SK-N-SH (cell line): ENCODE results near the gene GMEB1. TPM values are rescaled to one million over a fixed set of nuclear protein-coding genes. Genes with fewer than 3 reads are reported as not detected.
A peak's percentile ranks its signal among the peaks of the same experiment; 100 is the strongest.

Experiments
- CTCF ChIA-PET: fragments of 300-600, 350-600 bp; formaldehyde crosslinking; extraction: SDS; loops from one replicate; lab custom pipeline; 2021; lab: Yijun Ruan, JAX
- POLR2A ChIA-PET: fragments of 350-600 bp; sonication (Branson Sonifier 250); formaldehyde crosslinking; extraction: SDS; loops from one replicate; lab custom pipeline; 2020; ENCODE audit warnings: antibody characterized with exemption, inconsistent platforms; lab: Yijun Ruan, JAX
- DNase-seq: peaks from one replicate; pipeline ENCODE4 v3.0.0; 2012
- H2AFZ ChIP-seq: fragments of 200-600 bp; sonication (generic); 2 replicates; pipeline ENCODE4 v1.8.1; 2016; ENCODE audit warnings: antibody characterized with exemption, mild to moderate bottlenecking, low read depth
- H3F3A ChIP-seq: fragments of 200-600 bp; sonication (generic); replicated peaks from 2 replicates; pipeline ENCODE3; 2016; ENCODE audit warnings: antibody characterized with exemption, mild to moderate bottlenecking; ENCODE audit not compliant: insufficient read depth
- H3K27ac ChIP-seq, 2 experiments: fragments of 200-500 bp in 1 of 2; fragments of 200-600 bp in 1 of 2; sonication (Bioruptor generic) in 1 of 2; sonication (generic), shearing (Covaris generic) in 1 of 2; 2 replicates each; pipeline versions ENCODE4 v1.5.1 to v1.6.1; 2014 to 2016; ENCODE audit warnings: low read depth in 2 of 2, inconsistent platforms in 1 of 2, low read length in 1 of 2, mild to moderate bottlenecking in 1 of 2, mixed read lengths in 1 of 2
- H3K27me3 ChIP-seq: fragments of 200-600 bp; sonication (generic), shearing (Covaris generic); 2 replicates; pipeline ENCODE4 v1.6.1; 2016; ENCODE audit warnings: mixed run types; ENCODE audit not compliant: insufficient read depth
- H3K36me3 ChIP-seq, 2 experiments: fragments of 200-500 bp in 1 of 2; fragments of 200-600 bp in 1 of 2; sonication (Bioruptor generic) in 1 of 2; sonication (generic) in 1 of 2; replicated peaks in 1 of 2; 2 replicates each; pipeline versions ENCODE3 to v1.5.1; 2014 to 2016; ENCODE audit warnings: low read length in 1 of 2, mild to moderate bottlenecking in 1 of 2; ENCODE audit not compliant: insufficient read depth in 2 of 2, control insufficient read depth in 1 of 2
- H3K4me1 ChIP-seq, 2 experiments: fragments of 200-500 bp in 1 of 2; fragments of 200-600 bp in 1 of 2; sonication (Bioruptor generic) in 1 of 2; sonication (generic), shearing (Covaris generic) in 1 of 2; 2 replicates each; pipeline versions ENCODE4 v1.5.1 to v1.6.1; 2014 to 2016; ENCODE audit warnings: low read depth in 1 of 2, low read length in 1 of 2, mixed run types in 1 of 2; ENCODE audit not compliant: insufficient read depth in 2 of 2, control insufficient read depth in 1 of 2
- H3K4me2 ChIP-seq: fragments of 200-600 bp; sonication (generic), shearing (Covaris generic); 2 replicates; pipeline ENCODE4 v1.6.1; 2017; ENCODE audit warnings: mixed run types
- H3K4me3 ChIP-seq, 2 experiments: fragments of 200-500 bp in 1 of 2; fragments of 200-600 bp in 1 of 2; sonication (Bioruptor generic) in 1 of 2; sonication (generic), shearing (Covaris generic) in 1 of 2; 2 replicates each; pipeline versions ENCODE4 v1.5.1 to v1.8.1; 2014 to 2016; ENCODE audit warnings: low read depth in 2 of 2, inconsistent platforms in 1 of 2, low read length in 1 of 2, mild to moderate bottlenecking in 1 of 2, mixed read lengths in 1 of 2, moderate library complexity in 1 of 2
- H3K79me2 ChIP-seq: fragments of 200-600 bp; sonication (generic); 2 replicates; pipeline ENCODE4 v1.8.1; 2017; ENCODE audit warnings: mild to moderate bottlenecking; ENCODE audit not compliant: insufficient read depth
- H3K9ac ChIP-seq: fragments of 200-600 bp; sonication (generic); 2 replicates; pipeline ENCODE4 v1.6.1; 2017; ENCODE audit warnings: mixed run types
- H3K9me2 ChIP-seq: fragments of 200-600 bp; sonication (generic); 2 replicates; pipeline ENCODE4 v1.6.1; 2017; ENCODE audit warnings: mixed run types
- H3K9me3 ChIP-seq: fragments of 200-600 bp; sonication (generic); 2 replicates; pipeline ENCODE4 v1.6.1; 2017; ENCODE audit warnings: mixed run types, mild to moderate bottlenecking, moderate library complexity
- H4K20me1 ChIP-seq: fragments of 200-600 bp; sonication (generic); 2 replicates; pipeline ENCODE4 v1.6.1; 2017; ENCODE audit warnings: mild to moderate bottlenecking, mixed run types; ENCODE audit not compliant: insufficient read depth
- EP300 ChIP-seq, 2 experiments: IDR thresholded peaks; 2 replicates each; pipeline versions ENCODE4 v1.4.0 to v1.6.1; 2012; ENCODE audit warnings: borderline replicate concordance in 1 of 2, low read depth in 1 of 2, low read length in 1 of 2
- FOSL2 ChIP-seq: IDR thresholded peaks from 2 replicates; pipeline ENCODE4 v1.4.0; 2012; ENCODE audit warnings: low read depth, mild to moderate bottlenecking, moderate library complexity, borderline replicate concordance
- GATA2 ChIP-seq: sonication (generic); formaldehyde crosslinking; IDR thresholded peaks from 2 replicates; pipeline ENCODE4 v1.5.0; 2020; ENCODE audit warnings: mild to moderate bottlenecking, missing genetic modification reagents
- MEF2A ChIP-seq: IDR thresholded peaks from 2 replicates; pipeline ENCODE4 v1.4.0; 2012; ENCODE audit warnings: low read depth, borderline replicate concordance
- MXI1 ChIP-seq: IDR thresholded peaks from 2 replicates; pipeline ENCODE4 v1.6.1; 2012; ENCODE audit warnings: mild to moderate bottlenecking, low read depth, low read length, improper control_type of control experiment
- NFIC ChIP-seq: IDR thresholded peaks from 2 replicates; pipeline ENCODE4 v1.4.0; 2012; ENCODE audit warnings: borderline replicate concordance
- NRF1 ChIP-seq: IDR thresholded peaks from 2 replicates; pipeline ENCODE4 v1.6.1; 2012; ENCODE audit warnings: low read depth, mild to moderate bottlenecking, low read length
- RAD21 ChIP-seq: IDR thresholded peaks from 2 replicates; pipeline ENCODE4 v1.6.1; 2012; ENCODE audit warnings: mild to moderate bottlenecking, low read length
- RFX5 ChIP-seq: IDR thresholded peaks from 2 replicates; pipeline ENCODE4 v1.6.1; 2012; ENCODE audit warnings: mild to moderate bottlenecking, improper control_type of control experiment, low read length
- RXRA ChIP-seq: IDR thresholded peaks from 2 replicates; pipeline ENCODE4 v1.4.0; 2012; ENCODE audit warnings: low read depth, mild to moderate bottlenecking, borderline replicate concordance
- SIN3A ChIP-seq: IDR thresholded peaks from 2 replicates; pipeline ENCODE4 v1.6.1; 2012; ENCODE audit warnings: low read depth, mild to moderate bottlenecking, low read length, moderate library complexity, borderline replicate concordance
- WGBS: methylation state at CpG from one replicate; pipeline ENCODE4 v1.1.6; 2017; ENCODE audit warnings: low lambda C conversion rate; 5-methylcytosine and 5-hydroxymethylcytosine counted together
- polyA plus RNA-seq, 3 experiments: library from polyadenylated mRNA; depleted of rRNA; stranded (reverse); fragments of >200 nt; gene quantifications; 2 replicates each; pipeline ENCODE4 v1.2.3, GENCODE V29; 2012
- TF ChIP-seq, protein P1 (sequence below): fragments of 200-600 bp; sonication (generic); IDR thresholded peaks from 2 replicates; pipeline ENCODE4 v1.6.1; 2017; ENCODE audit warnings: antibody characterized with exemption, mild to moderate bottlenecking, moderate library complexity
- TF ChIP-seq, protein P2 (sequence below): IDR thresholded peaks from 2 replicates; pipeline ENCODE4 v1.6.1; 2012; ENCODE audit warnings: mild to moderate bottlenecking, low read depth, low read length, moderate library complexity
- TF ChIP-seq, protein P3 (sequence below): IDR thresholded peaks from 2 replicates; pipeline ENCODE4; 2012
- TF ChIP-seq, protein P4 (sequence below): IDR thresholded peaks from 2 replicates; pipeline ENCODE4 v1.4.0; 2012; ENCODE audit warnings: low read depth, borderline replicate concordance
- TF ChIP-seq, protein P5 (sequence below): fragments of 150-350 bp; IDR thresholded peaks from 2 replicates; pipeline ENCODE4 v1.6.1; 2017; ENCODE audit warnings: antibody characterized with exemption, low read length, low read depth, borderline replicate concordance

The GMEB1 gene
- polyA plus RNA-seq, 1 of the 3 experiments (the other 2 are of a cell fraction), result 3.6 TPM

DNA sequence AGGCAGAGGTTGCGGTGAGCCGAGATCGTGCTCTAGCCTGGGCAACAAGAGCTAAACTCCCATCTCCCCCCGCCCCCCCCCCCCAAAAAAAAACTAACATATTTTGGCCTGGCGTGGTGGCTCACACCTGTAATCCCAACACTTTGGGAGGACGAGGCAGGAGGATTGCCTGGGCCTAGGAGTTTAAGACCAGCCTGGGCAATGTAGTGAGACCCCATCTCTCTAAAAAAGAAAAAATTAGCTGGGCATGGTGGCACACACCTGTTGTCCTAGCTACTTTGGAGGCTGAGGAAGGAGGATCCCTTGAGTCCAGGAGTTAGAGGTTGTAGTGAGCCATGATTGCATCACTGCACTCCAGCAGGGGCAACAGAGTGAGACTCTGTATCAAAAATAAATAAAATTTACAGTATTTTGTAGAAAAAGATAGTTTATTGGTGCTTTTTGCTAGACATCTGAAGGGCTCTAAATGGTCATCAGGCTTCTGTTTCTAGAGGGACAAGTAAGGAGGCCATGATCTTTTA lies 77.1 kb downstream of the GMEB1 start:
- WGBS, result 97% methylated on average over 4 of the region's 6 CpGs
- Histone ChIP-seq H3K27me3 (no peaks in the 10 kb centered on the region), H3K4me1 (peaks cover 3 to 15% of the 10 kb centered on the region in 2 experiments; a peak in 2 of 4 replicates), H3K9me2 (no peaks in the 10 kb centered on the region), H3K9ac (no peak overlapping the region), H4K20me1 (peaks cover 99% of the 10 kb centered on the region), H3K4me2 (0 out of 2 replicates have a peak overlapping the region, but pooled peaks have one; percentile 29), H3K4me3 (no peak overlapping the region), H3K79me2 (peaks cover 100% of the 10 kb centered on the region), H3K36me3 (peaks cover 48 to 67% of the 10 kb centered on the region in 2 experiments), H3K9me3 (no peaks in the 10 kb centered on the region), H3F3A (peaks cover 29% of the 10 kb centered on the region), H2AFZ (no peak overlapping the region), H3K27ac (no peak overlapping the region)
- ChIA-PET POLR2A (no interaction called here), CTCF (interaction anchor here (1.5 kb wide), 1 partner anchor 9 kb away, joined by 7 read pairs; the partner anchor contains the start of gene YTHDF2)
- TF ChIP-seq GATA2 (CRISPR knock-in tag) (no peak), SIN3A (no peak), RFX5 (no peak), RAD21 (no peak), EP300 (IDR thresholded peaks at IDR 0.05; ENCODE audit: borderline replicate concordance in 1 of 2, low read depth in 1 of 2, low read length in 1 of 2) (no peak), RXRA (no peak), NFIC (no peak), NRF1 (no peak), MEF2A (no peak), FOSL2 (no peak), MXI1 (no peak)
- TF ChIP-seq, protein P1, sequence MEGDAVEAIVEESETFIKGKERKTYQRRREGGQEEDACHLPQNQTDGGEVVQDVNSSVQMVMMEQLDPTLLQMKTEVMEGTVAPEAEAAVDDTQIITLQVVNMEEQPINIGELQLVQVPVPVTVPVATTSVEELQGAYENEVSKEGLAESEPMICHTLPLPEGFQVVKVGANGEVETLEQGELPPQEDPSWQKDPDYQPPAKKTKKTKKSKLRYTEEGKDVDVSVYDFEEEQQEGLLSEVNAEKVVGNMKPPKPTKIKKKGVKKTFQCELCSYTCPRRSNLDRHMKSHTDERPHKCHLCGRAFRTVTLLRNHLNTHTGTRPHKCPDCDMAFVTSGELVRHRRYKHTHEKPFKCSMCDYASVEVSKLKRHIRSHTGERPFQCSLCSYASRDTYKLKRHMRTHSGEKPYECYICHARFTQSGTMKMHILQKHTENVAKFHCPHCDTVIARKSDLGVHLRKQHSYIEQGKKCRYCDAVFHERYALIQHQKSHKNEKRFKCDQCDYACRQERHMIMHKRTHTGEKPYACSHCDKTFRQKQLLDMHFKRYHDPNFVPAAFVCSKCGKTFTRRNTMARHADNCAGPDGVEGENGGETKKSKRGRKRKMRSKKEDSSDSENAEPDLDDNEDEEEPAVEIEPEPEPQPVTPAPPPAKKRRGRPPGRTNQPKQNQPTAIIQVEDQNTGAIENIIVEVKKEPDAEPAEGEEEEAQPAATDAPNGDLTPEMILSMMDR, result no peak
- TF ChIP-seq, protein P2, sequence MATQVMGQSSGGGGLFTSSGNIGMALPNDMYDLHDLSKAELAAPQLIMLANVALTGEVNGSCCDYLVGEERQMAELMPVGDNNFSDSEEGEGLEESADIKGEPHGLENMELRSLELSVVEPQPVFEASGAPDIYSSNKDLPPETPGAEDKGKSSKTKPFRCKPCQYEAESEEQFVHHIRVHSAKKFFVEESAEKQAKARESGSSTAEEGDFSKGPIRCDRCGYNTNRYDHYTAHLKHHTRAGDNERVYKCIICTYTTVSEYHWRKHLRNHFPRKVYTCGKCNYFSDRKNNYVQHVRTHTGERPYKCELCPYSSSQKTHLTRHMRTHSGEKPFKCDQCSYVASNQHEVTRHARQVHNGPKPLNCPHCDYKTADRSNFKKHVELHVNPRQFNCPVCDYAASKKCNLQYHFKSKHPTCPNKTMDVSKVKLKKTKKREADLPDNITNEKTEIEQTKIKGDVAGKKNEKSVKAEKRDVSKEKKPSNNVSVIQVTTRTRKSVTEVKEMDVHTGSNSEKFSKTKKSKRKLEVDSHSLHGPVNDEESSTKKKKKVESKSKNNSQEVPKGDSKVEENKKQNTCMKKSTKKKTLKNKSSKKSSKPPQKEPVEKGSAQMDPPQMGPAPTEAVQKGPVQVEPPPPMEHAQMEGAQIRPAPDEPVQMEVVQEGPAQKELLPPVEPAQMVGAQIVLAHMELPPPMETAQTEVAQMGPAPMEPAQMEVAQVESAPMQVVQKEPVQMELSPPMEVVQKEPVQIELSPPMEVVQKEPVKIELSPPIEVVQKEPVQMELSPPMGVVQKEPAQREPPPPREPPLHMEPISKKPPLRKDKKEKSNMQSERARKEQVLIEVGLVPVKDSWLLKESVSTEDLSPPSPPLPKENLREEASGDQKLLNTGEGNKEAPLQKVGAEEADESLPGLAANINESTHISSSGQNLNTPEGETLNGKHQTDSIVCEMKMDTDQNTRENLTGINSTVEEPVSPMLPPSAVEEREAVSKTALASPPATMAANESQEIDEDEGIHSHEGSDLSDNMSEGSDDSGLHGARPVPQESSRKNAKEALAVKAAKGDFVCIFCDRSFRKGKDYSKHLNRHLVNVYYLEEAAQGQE, result no peak
- TF ChIP-seq, protein P3, sequence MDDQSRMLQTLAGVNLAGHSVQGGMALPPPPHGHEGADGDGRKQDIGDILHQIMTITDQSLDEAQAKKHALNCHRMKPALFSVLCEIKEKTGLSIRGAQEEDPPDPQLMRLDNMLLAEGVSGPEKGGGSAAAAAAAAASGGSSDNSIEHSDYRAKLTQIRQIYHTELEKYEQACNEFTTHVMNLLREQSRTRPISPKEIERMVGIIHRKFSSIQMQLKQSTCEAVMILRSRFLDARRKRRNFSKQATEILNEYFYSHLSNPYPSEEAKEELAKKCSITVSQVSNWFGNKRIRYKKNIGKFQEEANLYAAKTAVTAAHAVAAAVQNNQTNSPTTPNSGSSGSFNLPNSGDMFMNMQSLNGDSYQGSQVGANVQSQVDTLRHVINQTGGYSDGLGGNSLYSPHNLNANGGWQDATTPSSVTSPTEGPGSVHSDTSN, result no peak
- TF ChIP-seq, protein P4, sequence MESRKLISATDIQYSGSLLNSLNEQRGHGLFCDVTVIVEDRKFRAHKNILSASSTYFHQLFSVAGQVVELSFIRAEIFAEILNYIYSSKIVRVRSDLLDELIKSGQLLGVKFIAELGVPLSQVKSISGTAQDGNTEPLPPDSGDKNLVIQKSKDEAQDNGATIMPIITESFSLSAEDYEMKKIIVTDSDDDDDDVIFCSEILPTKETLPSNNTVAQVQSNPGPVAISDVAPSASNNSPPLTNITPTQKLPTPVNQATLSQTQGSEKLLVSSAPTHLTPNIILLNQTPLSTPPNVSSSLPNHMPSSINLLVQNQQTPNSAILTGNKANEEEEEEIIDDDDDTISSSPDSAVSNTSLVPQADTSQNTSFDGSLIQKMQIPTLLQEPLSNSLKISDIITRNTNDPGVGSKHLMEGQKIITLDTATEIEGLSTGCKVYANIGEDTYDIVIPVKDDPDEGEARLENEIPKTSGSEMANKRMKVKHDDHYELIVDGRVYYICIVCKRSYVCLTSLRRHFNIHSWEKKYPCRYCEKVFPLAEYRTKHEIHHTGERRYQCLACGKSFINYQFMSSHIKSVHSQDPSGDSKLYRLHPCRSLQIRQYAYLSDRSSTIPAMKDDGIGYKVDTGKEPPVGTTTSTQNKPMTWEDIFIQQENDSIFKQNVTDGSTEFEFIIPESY, result no peak
- TF ChIP-seq, protein P5, sequence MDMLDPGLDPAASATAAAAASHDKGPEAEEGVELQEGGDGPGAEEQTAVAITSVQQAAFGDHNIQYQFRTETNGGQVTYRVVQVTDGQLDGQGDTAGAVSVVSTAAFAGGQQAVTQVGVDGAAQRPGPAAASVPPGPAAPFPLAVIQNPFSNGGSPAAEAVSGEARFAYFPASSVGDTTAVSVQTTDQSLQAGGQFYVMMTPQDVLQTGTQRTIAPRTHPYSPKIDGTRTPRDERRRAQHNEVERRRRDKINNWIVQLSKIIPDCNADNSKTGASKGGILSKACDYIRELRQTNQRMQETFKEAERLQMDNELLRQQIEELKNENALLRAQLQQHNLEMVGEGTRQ, result no peak
- DNase-seq, result no peak
